Lower lobe of right lung (tissue), 2 donors: ENCODE data around the gene GRIN2C. TPM values are rescaled to one million over a fixed set of nuclear protein-coding genes. Genes with fewer than 3 reads are reported as not detected.

Experiments used
- ATAC-seq, 2 donors: fragments of 200-7000 bp; cut with Tn5 transposase; one replicate each; pipeline ENCODE4 v1.9.1; 2020 to 2022; ENCODE audit warnings: mild to moderate bottlenecking in 2 of 2, moderate library complexity in 2 of 2
- DNase-seq: peaks from one replicate; pipeline ENCODE4 v3.0.0-alpha.2; 2020
- H3K27ac ChIP-seq: fragments of 200-600 bp; one replicate; pipeline ENCODE4 v1.8.0; 2022
- H3K27me3 ChIP-seq: fragments of 200-600 bp; one replicate; pipeline ENCODE4 v1.8.0; 2022; ENCODE audit warnings: low read depth
- H3K36me3 ChIP-seq: fragments of 200-600 bp; one replicate; pipeline ENCODE4 v1.8.0; 2022; ENCODE audit warnings: mild to moderate bottlenecking
- H3K4me1 ChIP-seq: fragments of 200-600 bp; one replicate; pipeline ENCODE4 v1.8.0; 2022
- H3K4me3 ChIP-seq: fragments of 200-600 bp; one replicate; pipeline ENCODE4 v1.8.0; 2022; ENCODE audit warnings: mild to moderate bottlenecking
- H3K9me3 ChIP-seq: fragments of 200-600 bp; one replicate; pipeline ENCODE4 v1.8.0; 2022
- CTCF ChIP-seq: fragments of 200-600 bp; IDR thresholded peaks from one replicate; pipeline ENCODE4 v1.8.0; 2022; ENCODE audit warnings: antibody characterized with exemption, mild to moderate bottlenecking
- intact Hi-C: fragments of 100-400 bp; cut with DNase I; formaldehyde crosslinking; loops from one replicate; pipeline ENCODE4 v1.11.0; 2022
- total RNA-seq: library from RNA; stranded (reverse); fragmentation: NEBNext Ultra II Directional; extraction: Animal tissue kit (Norgen Biotek cat#: 25700); gene quantifications from one replicate; pipeline ENCODE4 v1.2.1, GENCODE V29; 2021
- donor health status: DM: no; HTN: yes; CAD: no; lungs with severe emphysema.

GRIN2C gene
- total RNA-seq, 1 donor from 2014 or later = 0.83 TPM

- no peak for TF ChIP-seq CTCF
- DNase-seq = no peak
- Histone ChIP-seq H3K27ac (no peak overlapping the region), H3K36me3 (peaks cover 41% of the 10 kb centered on the region), H3K9me3 (no peaks in the 10 kb centered on the region), H3K4me3 (no peak overlapping the region), H3K27me3 (no peaks in the 10 kb centered on the region), H3K4me1 (no peaks in the 10 kb centered on the region)
- intact Hi-C loops = no loop called here
- ATAC-seq = no peak
Observed at GRCh38 chr17:74822939-74823367, 36.7 kb downstream of the GRIN2C start.

GRCh38 chr17:74822335-74822938 lies 37.2 kb downstream of the GRIN2C start:
- ATAC-seq (no peak), DNase-seq (no peak)
- Histone ChIP-seq H3K27ac (no peak overlapping the region), H3K4me3 (no peak overlapping the region), H3K4me1 (no peaks in the 10 kb centered on the region), H3K36me3 (peaks cover 47% of the 10 kb centered on the region), H3K27me3 (no peaks in the 10 kb centered on the region), H3K9me3 (no peaks in the 10 kb centered on the region)
- intact Hi-C loops = no loop called here
- TF ChIP-seq CTCF = no peak

GRCh38 chr17:74821655-74822334 lies 37.9 kb downstream of the GRIN2C start:
- intact Hi-C loops = no loop called here
- Histone ChIP-seq H3K9me3 (no peaks in the 10 kb centered on the region), H3K36me3 (peaks cover 53% of the 10 kb centered on the region), H3K4me3 (no peak overlapping the region), H3K27ac (no peak overlapping the region), H3K4me1 (no peaks in the 10 kb centered on the region), H3K27me3 (no peaks in the 10 kb centered on the region)
- ATAC-seq = no peak
- no peak for TF ChIP-seq CTCF
- no peak for DNase-seq

- no peak for DNase-seq
- Histone ChIP-seq H3K27me3 (no peaks in the 10 kb centered on the region), H3K4me3 (no peak overlapping the region), H3K9me3 (no peaks in the 10 kb centered on the region), H3K36me3 (peaks cover 52% of the 10 kb centered on the region), H3K4me1 (no peaks in the 10 kb centered on the region), H3K27ac (no peak overlapping the region)
- intact Hi-C loops = no loop called here
- no peak for TF ChIP-seq CTCF
- ATAC-seq = no peak
Observed at GRCh38 chr17:74819801-74820436, 39.8 kb downstream of the GRIN2C start.

- Histone ChIP-seq H3K36me3 (peaks cover 54% of the 10 kb centered on the region), H3K4me3 (no peak overlapping the region), H3K4me1 (peaks cover 7% of the 10 kb centered on the region), H3K27me3 (no peaks in the 10 kb centered on the region), H3K27ac (no peak overlapping the region), H3K9me3 (no peaks in the 10 kb centered on the region)
- no peak for ATAC-seq
- no peak for DNase-seq
- TF ChIP-seq CTCF = no peak
- intact Hi-C loops = no loop called here
Observed at GRCh38 chr17:74818291-74818938, 41.3 kb downstream of the GRIN2C start.
